ENCODE measurements around the gene MMAB.

Gene MMAB

GRCh38 chr12:109582636-109583035 lies 9.3 kb upstream of the MMAB start:
- DNase-seq: no peak

- DNase-seq: no peak
Measured at GRCh38 chr12:109581856-109582255, 8.6 kb upstream of the MMAB start.

DNA sequence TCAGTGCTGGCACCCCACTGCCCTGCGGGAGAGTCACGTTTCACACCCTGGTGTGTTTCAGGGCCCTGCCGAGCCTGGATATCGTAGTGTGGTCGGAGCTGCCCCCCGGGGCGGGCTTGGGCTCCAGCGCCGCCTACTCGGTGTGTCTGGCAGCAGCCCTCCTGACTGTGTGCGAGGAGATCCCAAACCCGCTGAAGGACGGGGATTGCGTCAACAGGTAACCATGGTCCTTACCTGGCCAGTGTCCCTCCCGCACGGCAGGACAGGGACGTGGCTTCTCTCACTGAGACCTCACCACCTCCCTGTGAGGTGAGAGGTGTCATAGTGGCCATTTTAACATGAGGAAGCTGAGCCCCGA lies 8.0 kb upstream of the MMAB start:
- DNase-seq: no peak

DNA sequence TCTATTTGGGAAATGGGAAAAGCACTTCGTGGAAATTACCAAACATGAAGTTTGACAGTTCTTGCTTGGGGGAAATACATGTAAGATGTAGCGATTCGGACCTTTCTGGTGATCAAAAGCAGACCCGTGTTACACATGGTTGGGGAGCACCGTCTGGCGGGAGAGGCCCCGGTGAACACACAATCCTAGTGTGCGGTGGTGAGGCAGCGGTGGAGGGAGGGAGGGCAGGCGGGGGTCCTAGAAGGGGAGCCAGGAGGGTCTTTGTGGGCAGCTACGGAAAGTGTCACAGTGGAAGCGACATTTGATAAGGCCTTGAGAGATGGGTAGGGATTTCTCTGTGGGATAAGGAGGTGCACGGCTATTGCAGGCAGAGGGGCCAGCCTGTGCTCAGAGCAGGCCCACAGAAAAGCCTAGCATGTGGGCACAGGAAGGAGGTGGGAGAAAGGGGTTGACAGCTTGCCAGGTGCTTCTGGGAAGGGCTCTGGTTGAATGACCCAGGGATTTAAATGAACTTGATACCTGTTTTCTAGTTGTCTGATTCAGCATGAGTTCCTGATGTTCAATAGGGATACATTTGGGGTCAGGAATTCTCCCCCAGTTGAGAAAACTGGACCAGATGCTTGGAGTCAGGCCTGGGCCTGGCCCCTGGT lies 7.5 kb upstream of the MMAB start:
- no peak for DNase-seq

GRCh38 chr12:109580272-109580671 lies 7.0 kb upstream of the MMAB start:
- no peak for DNase-seq

GRCh38 chr12:109579639-109580038 lies 6.3 kb upstream of the MMAB start:
- DNase-seq: no peak

DNA sequence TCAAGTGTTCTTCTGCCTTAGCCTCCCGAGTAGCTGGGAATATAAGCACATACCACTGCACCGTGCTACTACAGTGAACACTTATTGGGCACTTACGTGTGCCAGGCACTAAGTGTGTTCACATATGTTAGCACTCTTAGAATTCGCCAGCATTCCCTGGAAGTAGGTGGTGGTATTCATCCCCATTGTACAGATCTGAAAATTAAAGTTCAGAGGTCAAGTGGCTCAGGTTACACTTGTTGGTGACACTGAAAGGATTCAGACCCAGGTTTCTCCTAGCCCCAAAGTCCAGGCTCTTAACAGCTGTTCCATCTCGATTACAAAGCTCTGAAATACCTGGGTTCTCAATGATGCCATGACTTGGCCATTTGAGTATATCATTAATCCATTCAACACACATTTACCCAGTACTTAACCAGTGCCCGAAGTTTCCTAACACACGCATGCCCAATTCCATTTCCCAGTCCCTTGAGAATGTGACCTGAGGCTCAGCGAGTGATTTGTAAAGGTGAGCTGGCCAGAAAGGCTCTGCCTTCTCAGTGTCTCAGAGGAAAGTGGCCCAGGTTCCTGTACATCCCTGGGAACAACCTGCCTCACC lies 5.1 kb upstream of the MMAB start:
- no peak for DNase-seq

DNA sequence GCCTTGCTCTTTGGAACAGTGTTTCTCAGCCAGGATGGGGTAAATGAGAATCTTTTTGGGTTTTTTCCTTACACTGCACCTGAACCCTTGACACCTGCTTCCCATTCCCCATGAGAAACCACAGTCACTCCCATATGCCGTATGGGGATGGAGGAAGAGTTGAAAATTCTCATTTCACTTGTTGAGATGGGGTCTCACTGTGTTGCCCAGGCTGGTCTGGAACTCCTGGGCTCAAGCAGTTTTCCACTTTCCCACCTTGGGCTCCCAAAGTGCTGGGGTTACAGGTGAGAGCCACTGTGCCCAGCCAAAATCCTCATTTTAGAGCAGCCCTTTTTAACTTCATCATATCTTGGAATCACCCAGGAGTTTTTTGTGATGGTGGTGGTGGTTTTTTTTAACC lies 4.0 kb upstream of the MMAB start:
- no peak for DNase-seq

GRCh38 chr12:109575683-109576082 lies 2.4 kb upstream of the MMAB start:
- DNase-seq: no peak

DNA sequence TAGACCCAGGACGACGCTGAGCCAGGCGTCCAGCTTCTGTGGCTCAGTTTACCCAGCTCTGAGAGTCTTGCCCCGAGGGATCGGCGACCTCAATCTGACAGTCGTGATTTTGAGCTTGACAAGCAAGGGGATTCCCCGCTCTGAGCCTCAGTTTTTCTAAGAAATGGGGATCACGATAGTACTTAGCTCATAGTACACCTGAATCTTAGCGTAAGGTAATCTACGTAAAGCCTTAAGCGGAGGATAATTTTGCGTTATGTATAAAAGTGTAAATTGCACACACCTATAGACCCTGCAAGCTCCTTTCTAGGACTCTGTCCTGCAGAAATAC lies 575 bp upstream of the MMAB start:
- DNase-seq: no peak

DNA sequence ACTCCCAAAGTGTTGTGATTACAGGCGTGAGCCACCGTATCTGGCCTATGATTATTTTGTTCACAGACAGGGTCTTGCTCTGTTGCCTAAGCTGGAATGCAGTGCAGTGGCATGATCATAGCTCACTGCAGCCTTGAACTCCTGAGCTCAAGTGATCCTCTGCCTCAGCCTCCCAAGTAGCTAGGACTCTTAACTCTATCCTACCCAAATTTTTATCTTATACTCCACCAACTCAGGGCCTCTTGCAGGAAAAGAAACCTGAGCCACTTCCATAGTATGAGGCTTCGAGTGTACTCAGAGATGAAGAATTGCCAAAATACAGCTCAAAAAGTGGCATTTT lies 828 bp downstream of the MMAB start:
- DNase-seq: no peak

DNA sequence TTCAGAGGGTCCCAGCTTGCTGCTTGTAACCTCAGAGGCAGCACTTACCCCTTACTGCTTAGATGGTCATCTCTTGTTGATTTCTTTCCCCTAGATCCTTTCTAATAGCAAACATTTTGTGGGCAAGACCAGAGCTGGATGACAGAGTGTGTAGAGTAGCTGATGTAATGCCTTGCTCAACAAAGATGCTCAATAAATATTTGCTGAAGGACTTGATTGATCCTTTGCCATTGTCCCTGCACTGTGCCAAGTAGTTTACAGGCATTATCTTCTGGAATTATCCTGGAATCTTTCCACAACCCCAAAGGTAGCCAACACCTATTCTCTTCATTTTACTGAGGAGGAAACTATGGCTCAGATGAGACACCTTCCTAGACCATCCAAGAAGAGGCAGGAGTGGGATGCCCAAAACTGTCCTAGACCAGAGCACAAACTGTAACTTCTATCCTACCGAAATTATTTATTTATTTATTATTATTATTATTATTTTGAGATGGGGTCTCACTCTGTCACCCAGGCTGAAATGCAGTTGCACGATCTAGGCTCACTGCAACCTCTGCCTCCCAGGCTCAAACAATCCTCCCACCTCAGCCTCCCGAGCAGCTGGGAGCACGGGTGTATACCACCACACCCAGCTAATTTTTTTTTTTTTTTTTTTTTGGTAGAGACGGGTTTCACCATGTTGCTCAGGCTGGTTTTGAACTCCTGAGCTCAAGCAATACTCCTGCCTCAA lies 1.4 kb downstream of the MMAB start:
- DNase-seq: no peak

DNA sequence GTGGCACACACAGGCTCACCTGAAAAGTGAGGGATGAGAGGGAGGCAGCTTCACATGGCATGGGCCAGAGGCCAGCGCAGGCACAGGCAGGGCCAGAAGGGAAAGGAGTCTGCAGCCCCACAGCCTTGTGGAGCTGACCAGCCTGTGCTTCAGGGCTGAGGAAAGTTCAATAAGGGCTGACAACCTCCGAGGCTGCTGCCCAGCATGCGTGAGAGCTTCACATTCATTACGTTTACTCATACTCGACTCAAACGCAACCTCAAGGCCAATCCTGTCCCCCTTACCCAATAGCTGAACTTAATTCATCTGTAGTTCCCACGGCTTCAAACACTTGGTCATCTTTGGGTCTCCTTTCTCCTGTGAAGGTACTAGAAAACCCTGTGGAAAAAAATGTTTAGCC lies 4.8 kb downstream of the MMAB start:
- DNase-seq: no peak

DNA sequence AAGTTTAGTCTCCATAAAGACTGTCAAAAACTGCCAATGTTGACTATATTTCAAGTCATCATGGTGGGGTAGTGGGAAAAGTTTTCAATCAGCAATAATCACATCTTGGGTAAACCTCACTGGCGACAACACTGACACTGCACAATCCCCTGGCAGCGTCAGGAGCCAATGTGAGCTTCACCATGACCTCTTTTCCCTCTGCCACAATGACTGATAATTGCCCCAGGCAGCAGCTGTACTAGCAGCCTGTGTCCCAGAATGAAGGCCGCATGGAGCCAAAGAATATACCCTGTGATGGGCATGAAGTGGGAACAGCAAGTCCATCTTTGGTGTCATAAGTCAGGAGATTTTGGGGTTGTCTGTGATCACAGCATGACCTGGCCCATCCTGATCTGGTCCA lies 5.3 kb downstream of the MMAB start:
- no peak for DNase-seq

GRCh38 chr12:109567296-109567695 lies 6.0 kb downstream of the MMAB start:
- no peak for DNase-seq

- DNase-seq: no peak
Measured at GRCh38 chr12:109566424-109566823, 6.9 kb downstream of the MMAB start.

- DNase-seq: no peak
Measured at GRCh38 chr12:109563291-109564284, 9.7 kb downstream of the MMAB start.

DNA sequence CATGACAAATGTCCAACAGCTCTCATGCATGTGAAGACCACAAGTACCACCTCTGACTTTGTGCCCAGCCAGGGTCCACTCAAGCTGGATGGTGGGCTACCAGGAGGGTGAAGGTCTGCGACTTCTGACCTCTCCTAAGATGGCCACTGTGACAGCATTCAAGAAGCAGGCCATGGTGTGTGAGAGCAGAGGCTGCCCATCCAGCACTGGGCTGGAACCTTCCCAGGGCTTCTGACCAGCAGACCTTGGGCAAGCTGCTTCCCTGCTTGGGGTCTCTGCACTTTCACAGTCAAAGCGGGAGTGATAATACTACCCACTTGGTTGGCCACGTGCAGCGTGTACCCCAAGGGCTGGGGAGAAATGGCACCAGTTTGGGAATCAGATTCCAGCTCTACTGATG lies 10.4 kb downstream of the MMAB start:
- DNase-seq: no peak

DNA sequence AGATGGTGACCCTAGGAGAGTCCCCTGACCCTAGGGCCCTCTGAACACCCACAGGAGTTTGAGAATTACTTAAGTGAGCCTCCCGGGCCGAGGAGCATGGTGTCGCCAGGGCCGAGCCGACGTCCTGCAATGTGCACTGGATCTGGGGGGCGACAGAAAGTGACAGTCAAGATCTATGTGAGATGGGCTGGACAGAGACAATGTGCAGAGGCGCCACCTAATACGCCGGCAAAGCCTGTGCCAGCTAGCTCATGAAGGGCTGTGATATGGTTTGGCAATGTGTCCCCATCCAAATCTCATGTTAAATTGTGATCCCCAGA lies 11.6 kb downstream of the MMAB start:
- DNase-seq: no peak

DNA sequence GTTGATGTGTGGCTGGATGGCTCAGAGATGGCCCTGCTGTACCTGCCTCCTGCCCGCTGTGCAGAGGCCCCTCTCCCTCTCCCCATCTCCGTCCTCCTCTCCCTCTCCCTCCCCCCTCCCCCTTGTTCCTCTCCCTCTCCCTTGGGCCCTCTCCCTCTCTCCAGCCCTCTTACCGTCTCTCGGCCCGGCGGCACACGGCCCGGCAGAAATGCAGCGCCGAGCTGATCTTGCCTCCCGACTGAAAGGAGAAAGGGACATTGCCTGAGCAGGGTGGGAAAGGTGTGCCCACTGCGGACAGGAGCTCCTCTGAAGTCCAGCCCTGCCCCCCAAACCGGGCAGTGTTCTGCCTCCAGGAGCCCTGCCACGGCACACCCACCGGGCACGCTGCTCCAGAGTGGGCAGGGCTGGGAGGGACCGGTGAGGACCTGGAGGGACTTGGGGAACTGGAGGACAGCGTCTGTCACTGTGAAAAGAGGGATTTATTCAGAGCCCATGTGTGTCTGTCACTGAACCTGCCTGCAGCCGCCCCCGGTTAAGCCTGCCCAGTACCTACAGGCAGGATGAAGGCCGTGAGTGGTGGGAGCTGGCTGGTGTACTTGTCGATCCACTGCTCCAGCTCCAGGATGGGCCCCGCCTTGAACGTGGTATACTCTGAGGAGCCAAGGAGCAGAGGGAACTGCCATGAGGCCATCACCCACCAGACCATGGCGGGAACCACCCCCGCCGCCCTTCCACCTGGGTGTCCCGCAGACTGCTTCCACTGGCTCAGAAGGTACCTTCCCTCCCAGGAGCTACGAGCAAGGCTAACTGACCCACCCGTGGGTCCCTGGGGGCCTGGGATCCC lies 12.2 kb downstream of the MMAB start:
- no peak for DNase-seq

- no peak for DNase-seq
Measured at GRCh38 chr12:109559601-109560000, 13.7 kb downstream of the MMAB start.

- DNase-seq: no peak
Measured at GRCh38 chr12:109559200-109559505, 14.2 kb downstream of the MMAB start.
